ENCODE results near the gene RHOD.

The RHOD gene

DNA sequence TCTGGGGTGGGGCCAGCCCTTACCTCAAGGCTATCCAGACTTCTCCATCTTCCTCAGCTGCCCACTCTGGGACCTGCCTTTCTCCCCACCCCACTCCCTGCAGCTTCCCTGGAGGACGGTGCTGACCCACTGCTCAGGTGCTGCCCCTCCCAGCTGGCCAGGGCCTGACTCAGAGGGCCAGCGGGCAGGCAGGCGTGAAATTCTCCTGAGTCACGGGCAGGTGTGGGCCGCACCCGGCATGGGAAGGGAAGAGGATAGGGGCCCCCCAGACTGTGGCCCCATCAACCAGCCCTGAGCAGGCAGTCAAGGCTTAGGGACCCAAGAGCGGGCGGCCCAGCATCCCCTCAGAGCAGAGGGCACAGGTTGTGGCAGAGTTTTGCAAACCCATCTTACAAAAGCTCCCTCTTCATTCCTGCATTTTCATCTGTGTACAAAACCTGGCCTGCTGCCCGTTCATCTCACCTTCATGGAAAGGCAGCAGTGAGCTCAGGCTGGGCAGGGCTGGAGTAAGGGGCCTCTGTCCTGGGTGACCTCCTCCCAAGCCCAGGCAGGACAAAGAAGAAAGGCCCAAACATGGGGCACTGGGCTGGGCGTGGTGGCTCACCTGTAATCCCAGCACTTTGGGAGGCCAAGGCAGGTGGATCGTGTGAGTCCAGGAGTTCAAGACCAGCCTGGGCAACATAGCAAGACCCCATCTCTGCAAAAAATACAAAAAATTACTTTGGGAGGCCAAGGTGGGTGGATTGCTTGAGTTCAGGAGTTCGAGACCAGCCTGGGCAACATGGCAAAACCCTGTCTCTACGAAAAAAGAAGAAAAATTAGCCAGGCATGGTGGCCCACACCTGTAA lies 6.1 kb downstream of the RHOD start:
- no peak for DNase-seq (ENCODE audit: low spot score)

DNA sequence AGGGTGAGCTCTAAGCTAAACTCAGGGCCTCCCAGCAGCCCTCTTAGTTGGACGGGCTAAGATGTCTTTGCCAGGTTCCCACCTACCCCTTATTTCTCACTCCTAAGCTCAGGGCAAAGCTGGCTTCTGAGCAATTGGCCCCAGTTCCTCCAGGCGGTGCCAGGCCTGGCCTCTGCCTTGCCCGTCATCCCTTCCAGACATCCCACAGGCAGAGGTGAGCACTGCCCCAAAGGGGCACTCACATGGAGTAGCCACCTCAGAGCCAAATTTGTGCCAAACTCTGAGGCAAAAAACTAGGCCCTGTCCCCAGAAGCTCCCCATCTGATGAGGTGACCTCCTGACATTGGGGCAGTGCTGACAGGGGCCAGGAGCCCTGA lies 9.7 kb downstream of the RHOD start:
- no peak for DNase-seq (ENCODE audit: low spot score)

DNA sequence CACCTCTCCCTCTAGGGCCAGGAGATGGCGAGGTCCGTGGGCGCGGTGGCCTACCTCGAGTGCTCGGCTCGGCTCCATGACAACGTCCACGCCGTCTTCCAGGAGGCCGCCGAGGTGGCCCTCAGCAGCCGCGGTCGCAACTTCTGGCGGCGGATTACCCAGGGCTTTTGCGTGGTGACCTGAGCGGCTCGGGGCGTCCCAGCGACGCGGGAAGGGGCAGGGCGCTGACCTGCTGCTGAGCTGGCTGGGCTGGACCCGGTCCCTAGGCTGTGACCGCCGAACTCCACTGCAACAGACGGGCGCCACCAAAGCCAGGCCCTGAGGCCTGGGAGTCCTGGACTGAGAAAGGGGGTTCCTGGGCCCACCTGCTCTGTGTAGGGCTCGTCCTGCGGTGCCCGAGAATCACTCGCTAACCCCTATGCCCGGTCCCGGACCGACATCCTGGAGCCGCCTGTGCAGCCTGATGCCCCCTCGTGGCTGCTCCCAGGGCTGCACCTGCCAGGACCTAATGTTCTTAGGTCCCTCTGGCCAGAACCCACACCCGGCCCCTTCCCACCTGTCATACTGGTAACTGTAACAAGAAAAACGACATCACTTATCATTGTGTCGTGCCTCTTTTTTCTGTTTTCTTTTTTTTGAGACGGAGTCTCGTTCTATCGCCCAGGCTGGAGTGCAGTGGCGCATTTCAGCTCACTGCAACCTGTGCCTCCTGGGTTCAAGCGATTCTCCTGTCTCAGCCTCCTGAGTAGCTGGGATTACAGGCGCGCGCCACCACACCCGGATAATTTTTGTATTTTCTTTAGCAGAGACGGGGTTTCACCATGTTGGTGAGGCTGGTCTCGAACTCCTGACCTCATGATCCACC lies 15.0 kb downstream of the RHOD start:
- DNase-seq (ENCODE audit: low spot score) = no peak

DNA sequence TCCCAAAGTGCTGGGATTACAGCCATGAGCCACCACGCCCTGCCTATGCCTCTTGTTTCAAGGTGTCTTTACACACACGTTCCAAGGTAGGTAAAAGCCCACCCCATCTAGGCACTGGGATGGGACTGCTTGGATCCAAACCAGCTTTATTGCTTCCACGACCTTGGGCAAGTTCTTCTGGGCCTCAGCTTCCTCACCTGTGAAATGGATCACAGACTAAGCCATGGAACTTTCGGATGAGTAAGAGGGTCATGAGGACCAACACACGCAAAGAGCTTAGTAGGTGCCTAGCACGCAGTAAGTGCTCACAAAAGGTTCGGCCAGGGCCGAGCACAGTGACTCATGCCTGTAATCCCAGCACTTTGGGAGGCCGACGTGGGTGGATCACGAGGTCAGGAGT lies 15.6 kb downstream of the RHOD start:
- no peak for DNase-seq (ENCODE audit: low spot score)

DNA sequence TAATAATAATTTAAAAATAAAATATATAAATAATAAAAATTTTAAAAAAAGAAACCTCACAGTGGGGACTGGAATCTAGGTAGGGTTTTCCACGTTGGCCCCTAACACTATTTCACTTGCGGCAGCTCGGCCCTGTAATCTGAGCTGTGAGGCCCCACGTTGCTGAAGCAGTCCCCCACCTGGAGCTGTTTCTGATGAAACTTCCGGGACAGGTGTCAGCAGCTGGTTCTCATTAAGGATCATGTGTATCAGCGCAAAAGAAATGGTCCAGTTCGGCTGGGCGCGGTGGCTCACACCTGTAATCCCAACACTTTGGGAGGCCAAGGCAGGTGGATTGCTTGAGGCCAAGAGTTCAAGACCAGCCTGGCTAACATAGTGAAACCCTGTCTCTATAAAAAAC lies 17.3 kb downstream of the RHOD start:
- no peak for DNase-seq (ENCODE audit: low spot score)

DNA sequence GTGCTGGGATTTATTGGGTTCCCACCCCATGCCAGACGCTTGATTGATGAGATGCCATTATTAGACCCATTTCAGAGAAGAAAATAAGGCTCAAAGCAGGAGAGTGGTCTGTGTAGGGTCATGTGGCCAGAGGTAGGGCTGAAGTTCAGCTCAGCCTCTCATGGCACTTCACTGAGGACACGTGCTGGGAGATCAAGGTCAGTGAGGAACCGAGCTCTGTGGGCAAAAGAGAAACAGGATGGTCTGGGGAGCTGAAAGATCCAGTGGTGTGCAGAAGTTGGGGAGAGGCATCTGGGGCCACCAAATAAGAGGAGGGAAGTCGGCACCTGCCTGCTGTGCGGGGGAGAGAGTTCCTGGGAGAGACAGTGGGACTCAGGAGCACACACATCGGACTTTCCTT lies 19.6 kb downstream of the RHOD start:
- no peak for DNase-seq (ENCODE audit: low spot score)

DNA sequence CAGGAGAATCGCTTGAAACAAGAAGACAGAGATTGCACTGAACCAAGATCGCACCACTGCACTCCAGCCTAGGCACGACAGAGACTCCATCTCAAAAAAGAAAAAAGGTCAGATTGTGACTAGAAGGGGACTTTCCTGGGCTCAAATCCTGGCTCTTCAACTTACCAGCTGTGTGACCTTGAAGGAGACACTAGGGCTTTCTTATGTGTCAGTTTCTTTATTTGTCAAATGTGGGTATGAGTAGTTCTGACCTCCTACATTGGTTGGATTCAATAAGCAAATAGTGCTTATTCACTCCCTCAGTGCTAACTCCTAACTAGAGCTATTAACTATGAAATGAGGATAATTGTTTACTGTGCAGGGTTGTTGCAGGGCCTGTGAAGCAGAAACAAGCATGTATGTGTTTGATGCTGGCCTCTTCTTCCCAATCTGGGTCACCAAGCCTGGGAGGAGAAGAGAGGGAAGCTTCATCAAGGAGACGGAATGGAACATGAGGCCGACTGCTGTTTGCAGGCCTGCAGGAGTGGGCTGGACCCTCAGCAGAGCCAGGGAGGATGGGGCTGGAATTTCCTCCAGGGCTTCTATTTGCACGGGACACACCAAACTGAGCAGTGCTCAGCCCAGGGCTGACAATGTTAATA lies 22.5 kb downstream of the RHOD start:
- DNase-seq (ENCODE audit: low spot score) = no peak

DNA sequence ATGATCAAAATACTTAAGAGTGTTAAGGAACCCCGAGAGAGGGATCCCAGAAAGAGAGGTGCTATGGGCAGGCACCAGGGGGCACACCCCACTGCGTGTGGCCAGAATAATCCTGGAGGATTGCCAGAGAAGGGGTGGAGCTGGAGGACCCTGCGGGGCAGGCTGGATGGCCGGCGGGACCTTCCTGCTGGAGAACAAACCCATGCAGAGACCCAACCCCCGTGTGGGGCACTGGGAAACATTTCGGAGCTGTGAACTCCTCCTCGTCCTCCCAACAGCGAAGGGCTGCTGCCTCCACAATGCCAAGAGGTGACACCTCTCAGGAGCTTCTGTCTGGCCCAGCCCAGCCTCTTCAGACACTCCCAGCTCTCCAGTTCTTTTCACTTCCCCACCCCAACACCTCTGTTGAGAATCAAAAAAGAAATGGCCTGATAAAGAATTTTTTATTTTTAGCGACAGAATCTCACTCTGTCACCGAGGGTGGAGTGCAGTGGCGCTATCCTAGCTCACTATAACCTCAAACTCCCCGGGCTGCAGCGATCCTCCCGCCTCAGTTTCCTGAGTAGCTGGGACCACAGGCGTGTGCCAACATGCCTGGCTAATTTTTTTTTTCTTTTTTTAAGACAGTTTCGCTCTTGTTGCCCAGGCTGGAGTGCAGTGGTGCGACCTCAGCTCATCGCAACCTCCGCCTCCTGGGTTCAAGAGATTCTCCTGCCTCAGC lies 25.6 kb downstream of the RHOD start:
- no peak for DNase-seq (ENCODE audit: low spot score)

DNA sequence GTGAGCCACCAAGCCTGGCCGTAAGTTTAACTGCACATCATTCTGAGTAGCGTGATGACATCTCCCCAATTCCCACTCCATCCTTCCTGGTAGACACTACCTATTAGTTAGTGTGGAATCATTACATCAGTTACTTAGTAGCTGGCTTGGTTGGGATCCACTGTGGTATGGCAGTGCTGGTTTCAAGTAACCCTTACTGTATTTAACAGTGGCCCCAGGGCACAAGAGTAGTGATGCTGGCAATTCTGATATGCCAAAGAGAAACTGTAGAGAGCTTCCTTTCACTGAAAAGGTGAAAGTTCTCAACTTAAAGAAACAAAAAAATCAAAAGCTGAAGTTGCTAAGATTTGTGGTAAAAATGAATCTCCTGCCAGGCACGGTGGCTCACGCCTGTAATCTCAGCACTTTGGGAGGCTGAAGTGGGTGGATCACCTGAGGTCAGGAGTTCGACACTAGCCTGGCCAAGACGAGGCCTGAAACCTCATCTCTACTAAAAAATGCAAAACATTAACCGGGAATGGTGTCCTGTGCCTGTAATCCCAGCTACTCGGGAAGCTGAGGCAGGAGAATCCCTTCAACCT lies 27.2 kb downstream of the RHOD start:
- DNase-seq (ENCODE audit: low spot score) = no peak

DNA sequence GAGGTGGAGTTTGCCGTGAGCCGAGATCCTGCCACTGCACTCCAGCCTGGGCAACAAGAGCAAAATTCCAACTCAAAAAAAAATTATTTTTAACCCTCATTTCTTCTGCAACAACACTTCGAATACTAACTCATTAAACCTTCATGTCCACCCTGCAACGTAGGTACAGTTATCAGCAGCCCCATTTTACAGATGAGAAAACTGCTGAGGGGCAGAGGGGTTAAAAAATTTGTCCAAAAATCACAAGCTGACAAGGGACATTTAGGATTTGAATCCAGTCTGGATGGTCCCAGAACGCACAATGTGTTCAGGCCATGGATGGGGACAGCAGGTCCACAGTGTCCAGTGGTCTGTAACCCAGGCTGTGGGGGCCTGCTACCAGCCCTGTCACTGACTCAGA lies 29.0 kb downstream of the RHOD start:
- no peak for DNase-seq (ENCODE audit: low spot score)

DNA sequence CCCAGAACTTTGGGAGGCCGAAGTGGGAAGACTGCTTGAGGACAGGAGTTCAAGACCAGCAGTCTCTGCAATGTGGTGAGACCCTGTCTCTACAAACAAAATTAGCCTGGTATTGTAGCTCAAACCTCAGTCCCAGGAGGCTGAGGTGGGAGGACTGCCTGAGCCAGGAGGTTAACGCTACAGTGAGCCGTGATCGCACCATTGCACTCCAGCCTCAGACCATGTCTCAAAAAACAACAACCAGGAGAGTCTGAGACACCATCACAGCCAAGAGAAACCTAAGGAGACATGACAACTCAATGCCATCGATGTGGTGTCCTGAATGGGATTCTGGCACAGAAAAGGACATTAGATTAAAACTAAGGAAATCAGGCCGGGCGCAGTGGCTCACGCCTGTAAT lies 34.1 kb downstream of the RHOD start:
- no peak for DNase-seq (ENCODE audit: low spot score)

DNA sequence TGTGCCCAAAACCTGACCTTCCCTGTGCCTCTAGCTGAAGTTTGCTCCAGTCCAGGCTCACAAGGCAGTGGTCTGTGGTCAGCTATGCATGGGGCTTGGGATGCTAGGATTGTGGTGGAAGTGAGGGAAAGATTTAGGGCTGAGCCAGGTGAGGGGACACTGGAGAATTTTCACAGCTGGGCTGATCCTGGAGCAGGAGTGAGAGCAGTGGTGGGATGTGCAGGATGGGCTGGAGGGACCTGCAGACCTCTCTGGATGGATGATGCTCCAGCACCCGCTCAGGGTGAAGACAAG lies 38.5 kb downstream of the RHOD start:
- no peak for DNase-seq (ENCODE audit: low spot score)

DNA sequence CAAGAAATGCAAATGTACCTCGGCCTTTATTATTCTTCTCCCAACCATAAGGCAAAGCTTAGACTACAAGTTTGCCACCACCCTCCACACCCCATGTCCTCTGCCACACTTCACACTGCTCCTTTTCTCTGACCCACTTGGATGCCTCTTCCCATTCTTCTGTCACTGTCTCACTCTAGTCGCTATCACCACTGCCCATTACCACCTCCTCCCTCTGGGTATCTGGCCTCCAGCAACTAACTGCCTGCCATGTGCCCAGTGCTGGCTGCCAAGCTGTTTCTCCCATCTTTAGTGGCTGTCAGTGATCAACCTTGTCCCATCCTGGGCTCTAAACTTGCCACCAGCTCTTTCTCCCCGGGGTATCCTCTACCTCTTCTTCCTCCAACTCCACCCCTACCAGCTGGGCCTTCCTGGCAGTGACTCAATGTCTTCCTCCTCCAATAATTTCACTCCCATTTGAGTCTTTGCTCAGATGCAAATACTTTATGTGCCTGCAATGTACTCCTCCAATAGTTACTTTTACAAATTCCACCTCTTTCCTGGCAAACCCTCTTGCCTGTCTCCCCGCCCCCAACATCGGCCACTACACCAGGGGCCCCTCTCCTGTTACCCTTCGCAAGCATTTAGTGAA lies 42.3 kb downstream of the RHOD start:
- DNase-seq (ENCODE audit: low spot score) = no peak

DNA sequence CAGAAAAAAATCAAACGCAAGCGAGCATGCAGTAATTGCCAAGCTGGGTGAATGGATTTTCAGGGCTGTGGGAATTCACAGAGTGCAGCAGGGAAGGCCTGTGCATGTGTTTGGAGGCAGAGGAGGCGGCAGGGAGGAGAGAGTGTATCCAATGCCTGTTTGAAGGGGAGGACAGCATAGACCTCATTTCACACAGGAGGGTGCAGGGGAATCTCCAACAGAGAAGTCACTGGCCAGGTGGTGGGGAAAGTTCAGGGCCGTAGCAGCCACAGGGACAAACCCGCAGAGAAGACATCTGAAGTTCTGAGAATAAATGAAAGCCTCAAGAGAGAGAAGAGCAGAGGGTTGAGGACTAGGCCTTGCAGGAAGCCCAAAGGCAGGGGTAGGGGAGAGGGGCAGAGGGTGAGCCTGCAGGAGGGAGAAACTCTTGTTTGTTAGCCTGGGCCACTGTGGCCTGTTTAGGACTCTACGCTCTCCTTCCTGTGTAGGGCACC lies 43.2 kb downstream of the RHOD start:
- DNase-seq (ENCODE audit: low spot score) = no peak

DNA sequence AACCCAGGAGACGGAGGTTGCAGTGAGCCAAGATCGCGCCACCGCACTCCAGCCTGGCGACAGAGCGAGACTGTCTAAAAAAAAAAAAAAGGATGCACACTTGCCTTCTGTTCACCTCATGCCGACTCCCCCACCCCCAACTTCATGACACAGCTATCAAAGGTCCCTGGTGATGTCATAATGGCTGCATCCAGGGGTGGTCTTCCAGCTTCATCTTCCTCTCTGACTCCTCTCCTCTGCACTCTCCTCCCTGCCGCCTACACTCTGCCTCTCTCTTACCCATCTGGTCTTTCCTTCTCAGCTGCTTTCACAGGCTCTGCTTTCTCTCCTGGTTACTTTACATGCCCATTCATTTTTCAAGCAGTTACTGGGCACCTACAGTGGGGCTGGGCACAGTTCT lies 46.0 kb downstream of the RHOD start:
- no peak for DNase-seq (ENCODE audit: low spot score)

DNA sequence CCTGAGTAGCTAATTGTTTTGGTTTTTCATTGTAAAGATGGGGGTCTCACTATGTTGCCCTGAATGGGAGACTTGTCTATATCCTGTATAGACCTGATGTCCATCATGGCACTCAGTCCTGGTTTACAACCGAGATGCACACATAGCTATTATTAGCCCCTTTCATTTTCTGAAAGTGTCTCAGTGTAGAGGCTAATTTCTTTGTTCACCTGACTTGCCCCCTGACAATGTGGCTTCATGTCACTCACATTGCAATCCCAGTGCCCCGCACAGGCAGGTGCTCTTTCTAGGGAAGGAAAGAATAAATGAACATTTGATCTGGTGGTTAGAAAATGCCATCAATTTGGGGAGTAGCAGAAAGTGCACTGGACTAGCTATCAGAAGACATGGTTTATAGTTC lies 49.3 kb downstream of the RHOD start:
- DNase-seq (ENCODE audit: low spot score) = no peak

DNA sequence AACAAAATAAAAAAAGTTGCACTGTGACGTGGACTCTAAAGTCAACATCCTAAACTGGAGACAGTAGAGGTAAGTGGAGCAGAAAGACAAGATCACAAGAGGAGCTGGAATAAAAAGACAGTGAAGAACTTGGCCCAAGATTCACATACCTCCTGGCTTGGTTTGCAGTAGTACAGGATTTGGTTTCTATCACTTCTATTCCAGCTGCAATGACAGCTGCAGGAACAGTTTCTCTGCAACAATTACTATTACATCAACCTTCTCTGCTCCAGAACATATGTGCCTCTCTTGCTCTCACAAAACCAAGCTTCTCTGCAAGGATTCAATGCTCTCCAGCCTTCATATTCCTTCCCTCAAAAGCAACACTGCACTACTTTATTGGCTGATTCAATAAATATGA lies 54.6 kb downstream of the RHOD start:
- no peak for DNase-seq (ENCODE audit: low spot score)

DNA sequence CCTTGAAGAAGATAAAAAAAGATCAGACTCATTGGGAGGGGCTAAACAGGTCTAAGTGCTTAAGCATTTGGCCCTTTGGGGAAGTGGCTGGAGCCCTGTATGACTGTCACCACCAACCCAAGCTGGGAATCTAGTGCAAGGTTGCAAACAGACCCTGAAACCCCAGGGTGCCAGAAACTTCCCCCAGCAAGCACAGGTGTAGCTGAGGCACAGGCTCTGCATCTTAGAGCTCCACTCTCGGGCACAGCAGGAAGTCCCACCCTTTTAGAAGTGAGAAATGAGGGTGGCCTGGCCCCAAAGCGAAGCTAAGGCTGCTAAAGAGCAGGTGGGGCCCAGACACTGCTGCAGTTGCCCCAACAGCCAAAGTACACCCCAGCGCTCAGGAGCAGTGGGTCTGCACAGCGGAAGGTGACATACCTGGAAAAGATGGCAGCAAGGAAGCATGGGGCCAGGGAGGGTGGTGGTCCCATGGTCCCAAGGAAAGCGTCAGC lies 56.6 kb downstream of the RHOD start:
- no peak for DNase-seq (ENCODE audit: low spot score)

DNA sequence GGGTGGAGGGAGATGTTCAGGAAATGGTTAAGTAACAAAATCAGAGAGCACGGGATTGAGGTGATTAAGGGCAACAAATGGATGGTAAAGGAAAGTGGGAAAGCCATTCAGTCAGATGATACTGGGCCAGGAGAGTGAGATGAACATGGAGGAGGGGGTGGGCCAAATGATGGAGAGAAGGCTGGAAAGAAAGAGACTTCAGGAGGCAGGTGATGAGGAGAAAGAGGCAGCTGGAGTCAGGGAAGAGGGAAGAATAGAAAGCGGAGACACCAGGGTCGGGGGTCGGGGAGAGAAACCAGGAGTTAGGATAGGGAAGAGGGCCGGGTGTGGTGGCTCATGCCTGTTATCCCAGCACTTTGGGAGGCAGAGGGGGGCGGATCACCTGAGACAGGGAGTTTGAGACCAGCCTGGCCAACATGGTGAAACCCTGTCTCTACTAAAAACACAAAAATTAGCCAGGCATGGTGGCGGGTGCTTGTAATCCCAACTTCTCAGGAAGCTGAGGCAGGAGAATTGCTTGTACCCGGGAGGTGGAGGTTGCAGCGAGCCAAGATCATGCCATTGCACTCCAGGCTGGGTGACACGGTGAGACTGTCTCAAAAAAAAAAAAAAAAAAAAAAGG lies 57.7 kb downstream of the RHOD start:
- no peak for DNase-seq (ENCODE audit: low spot score)

DNA sequence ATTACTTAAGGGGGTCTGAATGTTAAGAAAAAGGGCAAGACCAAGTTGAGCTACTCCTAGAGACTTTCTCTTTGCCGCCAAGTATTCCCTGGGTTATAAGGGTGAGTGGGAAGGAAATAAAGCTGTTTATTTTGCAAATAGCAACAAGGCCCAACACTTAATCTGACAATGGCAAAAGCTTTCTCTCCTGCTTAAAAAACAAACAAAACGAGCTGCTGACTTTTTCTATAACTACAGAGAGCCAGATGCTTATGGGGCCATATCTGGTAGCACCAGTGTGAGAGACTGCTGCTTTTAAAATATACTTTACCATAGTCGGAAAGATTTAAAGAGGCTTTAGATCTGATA lies 60.1 kb downstream of the RHOD start:
- DNase-seq (ENCODE audit: low spot score) = no peak

DNA sequence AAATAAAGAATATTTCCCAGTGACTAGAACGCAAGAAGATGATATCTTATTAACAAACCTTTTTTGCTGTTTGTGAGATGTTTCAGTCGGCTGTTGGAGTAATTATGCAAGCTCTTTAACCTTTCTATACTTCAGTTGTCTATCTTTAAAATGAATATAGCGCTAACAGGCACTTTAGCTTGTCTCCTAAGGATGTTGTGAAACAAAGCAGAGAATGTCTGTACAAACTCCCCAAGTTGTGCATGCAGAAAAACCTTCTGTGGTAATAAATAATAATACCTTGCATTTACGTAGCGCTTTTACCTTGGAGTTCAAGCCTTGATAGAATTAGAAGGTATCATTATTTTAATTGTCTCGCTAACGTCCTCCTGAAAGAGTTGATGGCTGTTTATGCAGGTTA lies 60.5 kb downstream of the RHOD start:
- DNase-seq (ENCODE audit: low spot score) = no peak
